SKM-1 (cell line): ENCODE data around the gene ZNF420.
"Not testable (repeated sequence)": the region's sequence is repeated elsewhere in the genome, so short reads cannot be mapped to it uniquely, and the experiment has no call there.

Experiments
- DNase-seq: peaks from one replicate; lab custom pipeline; 2025; ENCODE audit not compliant: unreplicated experiment; lab: John Stamatoyannopoulos, UW

Gene ZNF420

DNA sequence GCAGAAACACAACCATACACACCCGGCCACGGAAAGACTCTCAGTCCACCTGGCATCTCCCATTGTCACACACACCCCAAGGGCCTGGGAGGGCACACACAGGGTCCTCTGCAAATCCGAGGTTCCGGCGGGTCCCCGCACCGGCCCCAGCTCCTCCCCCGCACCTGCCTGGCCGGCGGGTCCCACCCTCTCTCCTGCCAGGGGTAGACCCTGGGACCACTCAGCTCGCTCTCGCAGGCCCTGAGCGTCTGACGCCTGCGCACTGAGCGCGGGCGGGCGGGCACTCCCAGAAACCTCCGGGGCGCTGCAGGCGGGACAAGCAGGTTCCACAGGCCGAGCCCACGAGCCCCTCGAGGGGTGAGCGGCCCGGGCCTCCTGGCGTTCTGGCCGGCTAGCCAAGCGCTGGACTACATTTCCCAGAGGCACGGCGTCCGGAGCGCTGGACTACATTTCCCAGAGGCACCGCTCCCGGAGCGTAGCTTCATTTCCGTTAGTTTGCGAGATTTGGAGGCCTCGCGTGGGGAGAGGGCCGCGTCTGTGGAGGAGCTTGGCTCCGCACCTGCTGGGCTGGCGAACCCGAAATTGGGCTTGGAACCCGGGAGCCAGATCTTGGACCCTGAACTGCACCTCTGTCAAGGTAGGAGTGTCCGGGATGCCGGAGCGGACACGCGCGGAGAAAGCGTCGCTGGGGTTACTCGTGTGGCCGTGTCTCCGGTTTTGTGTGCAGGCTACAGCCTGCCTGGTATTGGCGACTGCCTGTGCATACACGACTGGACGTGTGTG, at the start of gene ZNF420:
TSS of gene ZNF420 (plus strand) at position 500 of the 783 bp plus-strand sequence. CDS start 10,686 bp downstream, outside the sequence.
- peak; percentile 76 for DNase-seq

DNA sequence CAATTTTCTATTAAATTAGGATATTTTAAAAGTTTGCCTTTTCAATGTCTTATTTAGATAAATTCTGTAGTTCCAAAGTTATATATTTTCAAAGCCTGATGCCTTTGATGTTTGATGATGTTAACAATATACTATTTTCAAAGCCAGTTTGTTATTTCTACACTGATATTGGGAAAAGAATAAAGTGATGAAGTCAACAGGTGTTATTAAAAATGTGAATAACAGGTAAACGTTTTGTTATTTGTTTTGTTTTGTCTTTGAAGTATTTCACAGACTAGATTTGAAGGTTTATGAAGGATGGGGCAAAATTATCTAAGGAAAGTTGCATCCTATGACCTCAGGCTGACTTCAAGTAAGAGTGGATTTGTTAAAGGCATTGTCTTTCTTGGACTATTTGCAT, 33.1 kb upstream of the ZNF420 start:
- DNase-seq, result no peak

DNA sequence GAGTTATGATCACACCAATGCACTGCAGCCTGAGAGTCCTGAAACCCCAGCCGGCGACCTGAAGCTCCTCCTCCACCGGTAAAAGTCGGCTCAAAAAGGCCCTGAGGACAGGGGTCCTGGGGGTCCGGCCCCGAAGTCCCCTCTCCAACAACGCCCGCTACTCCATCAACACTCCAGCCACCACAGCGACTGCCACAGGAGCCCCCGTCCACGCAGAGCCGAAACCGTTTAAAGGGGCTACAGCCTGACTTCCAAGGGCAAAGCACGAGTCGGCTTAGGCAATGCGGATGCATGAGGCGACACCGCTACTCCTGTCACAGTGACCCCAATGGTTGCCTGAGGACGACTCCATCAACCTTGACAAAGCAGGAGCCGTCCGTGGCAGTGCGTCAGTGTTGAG, 22.9 kb upstream of the ZNF420 start:
- no peak for DNase-seq

DNA sequence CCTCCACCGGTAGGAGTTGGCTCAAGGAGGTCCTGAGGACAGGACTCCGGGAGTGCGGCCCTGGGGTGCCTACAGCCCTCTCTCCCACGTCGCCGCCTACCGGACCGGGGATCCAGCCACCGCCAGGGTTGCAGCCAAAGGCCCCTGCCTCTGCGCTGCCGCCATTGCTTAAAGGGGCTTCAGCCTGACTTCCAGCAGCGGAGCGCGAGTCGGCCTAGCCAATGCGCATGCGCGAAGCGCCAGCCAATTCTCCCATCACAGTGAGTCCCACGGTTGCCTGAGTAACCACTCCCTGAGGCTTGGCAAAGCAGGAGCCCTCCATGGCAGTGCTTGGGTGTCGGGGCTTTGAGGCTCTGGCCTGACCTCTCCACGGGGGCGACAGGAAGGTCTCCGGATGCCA, 21.5 kb upstream of the ZNF420 start:
- no peak for DNase-seq

DNA sequence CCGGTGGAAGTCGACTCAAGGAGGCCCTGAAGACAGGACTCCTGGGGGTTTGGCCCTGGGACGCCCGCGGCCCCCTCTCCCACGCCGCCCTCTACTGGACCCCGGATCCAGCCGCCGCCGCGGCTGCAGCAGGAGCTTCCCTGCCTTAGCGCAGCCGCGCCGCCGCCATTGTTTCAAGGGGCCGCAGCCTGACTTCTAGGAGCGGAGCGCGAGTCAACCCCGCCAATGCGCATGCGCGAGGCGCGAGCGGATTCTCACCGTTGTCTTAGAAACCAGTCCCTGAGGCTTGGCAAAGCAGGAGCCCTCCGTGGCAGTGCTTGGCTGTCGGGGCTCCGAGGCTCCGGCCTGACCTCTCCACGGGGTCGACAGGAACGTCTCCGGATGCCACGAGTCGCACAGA, 19.1 kb upstream of the ZNF420 start:
- no peak for DNase-seq

DNA sequence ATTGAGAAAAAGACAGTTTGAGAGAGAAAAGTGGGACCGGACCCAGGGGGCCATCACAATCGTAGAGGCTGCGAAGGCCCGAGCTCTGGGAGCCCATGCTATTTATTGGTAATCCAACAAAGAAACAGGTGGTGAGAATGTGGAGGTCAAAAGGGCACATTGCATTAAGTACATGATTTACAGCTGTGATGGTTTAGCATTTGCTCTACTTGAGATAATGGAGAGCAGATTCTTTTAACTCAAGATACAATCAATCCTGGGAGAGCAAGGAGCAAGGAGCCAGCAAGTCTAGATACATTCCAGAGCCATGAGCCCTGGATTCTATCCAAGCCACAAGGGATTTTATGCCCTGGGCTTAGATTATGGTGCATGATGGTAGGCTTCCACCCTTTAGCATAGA, 13.3 kb upstream of the ZNF420 start:
- DNase-seq, result not testable (repeated sequence)

DNA sequence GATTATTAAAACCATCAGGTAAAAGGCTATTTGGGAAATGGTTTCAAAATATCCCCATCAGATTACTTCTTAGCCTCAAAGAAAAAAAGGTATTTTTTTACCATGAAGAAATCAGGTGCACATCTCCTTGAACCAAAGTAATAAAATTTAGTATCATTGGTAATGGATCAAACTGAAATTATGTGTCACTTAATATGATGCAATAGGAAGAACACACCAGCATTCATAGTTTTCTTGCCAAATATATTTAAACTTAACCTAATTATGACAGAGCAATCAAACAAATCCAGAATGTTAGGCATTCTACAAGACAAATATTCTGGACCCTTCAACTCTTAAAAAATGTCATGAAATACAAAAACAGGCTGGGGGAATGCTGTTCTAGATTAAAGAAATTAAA, 4.1 kb upstream of the ZNF420 start:
- DNase-seq, result no peak

DNA sequence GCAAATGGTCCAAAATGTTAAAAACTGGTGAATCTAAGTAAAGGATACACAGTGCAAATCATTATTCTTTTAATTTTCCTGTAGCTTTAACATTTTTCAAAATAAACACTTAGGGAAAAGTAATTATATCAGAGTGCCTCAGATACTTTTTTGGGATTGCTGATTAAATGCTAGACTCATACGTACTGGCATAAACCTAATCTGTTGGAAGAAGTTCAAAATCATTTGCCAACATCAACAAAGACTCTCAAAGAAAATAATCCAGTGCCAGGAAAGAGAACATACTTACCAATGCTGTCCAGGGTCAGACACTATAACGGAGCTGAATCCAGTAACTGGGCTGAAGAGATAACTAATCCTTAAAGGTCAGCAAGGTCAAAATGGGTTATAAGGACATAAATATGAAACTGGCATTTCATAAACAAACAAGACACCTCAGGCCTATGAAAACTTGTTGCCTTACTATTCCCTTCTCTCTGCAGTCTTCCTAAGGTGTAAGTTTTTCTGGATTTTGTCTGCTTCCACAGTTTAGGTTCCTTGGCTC, 3.3 kb upstream of the ZNF420 start:
- no peak for DNase-seq

DNA sequence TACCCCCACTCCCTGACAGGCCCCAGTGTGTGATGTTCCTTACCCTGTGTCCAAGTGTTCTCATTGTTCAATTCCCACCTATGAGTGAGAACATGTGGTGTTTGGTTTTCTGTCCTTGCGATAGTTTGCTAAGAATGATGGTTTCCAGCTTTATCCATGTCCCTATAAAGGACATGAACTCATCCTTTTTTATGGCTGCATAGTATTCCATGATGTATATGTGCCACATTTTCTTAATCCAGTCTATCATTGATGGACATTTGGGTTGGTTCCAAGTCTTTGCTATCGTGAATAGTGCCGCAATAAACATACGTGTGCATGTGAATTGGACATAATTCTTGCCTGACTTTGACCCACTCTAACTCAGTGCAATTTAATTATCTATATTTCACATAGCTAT, 1.7 kb upstream of the ZNF420 start:
- DNase-seq, result not testable (repeated sequence)

DNA sequence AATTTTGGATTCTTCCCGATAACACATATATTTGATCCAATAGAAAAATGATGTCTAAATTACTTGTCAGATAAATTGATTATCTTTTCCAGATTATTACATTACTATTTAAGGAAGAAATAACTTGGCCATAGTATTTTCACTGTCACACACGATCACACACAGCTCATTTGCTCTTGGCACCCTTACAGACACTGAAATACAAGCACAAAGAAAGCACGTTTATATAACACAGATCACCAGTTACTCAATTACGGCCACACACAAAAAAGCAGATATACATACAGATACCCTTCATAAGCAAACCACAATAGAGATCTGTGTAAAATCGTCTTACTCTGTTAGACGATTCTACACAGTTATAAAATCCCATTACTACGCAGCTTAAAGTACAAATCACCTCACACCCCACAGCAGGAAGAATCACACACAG, 716 bp upstream of the ZNF420 start:
- no peak for DNase-seq

DNA sequence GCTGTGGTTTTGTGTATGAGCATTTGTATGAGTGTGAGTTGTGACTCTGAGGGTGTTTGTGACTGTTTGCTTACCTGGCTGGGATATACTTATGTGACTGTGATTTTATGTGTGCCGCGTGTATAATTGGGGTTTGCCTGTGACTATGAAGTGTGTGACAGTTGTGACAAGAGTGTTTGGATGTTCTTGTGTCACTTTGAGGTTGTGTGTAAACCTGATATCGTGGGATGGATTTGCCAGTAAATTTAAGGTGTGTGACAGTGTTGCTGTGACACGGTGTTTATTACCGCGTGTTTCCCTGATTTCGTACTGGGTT, 442 bp downstream of the ZNF420 start:
- no peak for DNase-seq

DNA sequence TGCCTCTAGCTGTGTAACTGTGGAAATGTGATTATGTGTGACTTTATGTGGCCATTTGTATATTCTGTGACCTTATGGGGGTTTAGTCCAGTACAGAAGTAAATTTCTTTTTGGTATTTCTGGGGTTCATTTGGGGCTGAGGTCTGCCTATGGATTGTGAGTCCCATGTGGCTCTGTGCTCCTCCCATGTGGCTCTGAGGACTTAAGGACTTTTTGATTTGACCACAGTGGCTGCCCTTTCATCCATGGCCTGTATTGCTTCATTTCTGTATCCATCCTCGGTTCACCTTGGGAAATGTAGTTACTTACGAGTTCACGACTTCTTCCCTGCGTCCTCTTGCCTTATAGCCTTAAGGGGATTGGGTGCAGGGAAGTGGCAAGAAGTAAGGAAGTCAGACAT, 1.0 kb downstream of the ZNF420 start:
- no peak for DNase-seq

DNA sequence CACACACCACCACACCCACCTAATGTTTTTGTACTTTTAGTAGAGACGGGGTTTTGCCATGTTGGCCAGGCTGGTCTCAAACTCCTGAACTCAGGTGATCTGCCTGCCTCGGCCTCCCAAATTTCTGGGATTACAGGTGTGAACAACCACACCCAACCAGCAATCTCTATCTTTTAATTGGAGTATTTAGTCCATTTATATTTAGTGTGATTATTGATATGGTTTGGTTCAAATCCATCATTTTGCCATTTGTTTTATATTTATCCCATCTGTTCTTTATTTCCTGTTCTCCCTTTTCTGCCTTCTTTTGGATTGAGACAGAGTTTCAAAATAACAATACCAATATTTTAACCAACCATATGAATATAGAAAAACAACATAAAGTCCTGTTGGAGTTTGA, 4.1 kb downstream of the ZNF420 start:
- no peak for DNase-seq

DNA sequence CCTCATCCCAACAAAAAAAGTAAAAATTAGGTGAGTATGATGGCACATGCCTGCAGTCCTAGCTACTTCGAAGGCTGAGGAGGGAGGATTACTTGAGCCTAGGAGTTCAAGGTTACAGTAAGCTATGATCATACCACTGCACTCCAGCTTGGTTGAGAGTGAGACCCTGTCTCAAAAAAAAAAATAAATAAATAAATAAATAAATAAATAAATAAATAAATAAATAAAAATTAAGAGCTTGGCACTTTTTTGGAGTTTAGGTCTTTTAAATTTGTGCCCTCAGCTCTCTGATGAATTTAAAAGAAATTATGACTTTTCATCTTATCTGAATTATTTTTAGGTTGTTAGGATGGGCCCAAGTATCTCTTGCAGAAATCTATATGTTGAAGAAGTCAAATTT, 8.9 kb downstream of the ZNF420 start:
- no peak for DNase-seq

DNA sequence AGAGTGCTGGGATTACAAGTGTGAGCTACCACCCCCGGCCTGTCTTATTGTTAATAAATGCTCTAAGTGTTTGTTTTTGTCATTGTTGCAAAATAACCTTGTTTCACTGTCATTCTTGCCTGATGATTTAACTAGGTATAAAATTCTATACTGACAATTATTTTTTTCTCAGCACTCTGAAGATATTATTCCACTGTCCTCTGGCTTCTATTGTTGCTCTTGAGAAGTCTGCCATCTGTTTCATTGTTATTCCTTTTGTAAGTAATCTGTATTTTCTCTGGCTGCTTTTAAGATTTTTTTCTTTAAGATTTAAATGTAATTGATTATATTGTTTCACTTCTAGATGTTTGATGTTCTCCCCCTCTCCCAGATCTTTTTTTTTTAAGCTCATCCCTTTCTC, 17.6 kb downstream of the ZNF420 start:
- DNase-seq, result no peak

DNA sequence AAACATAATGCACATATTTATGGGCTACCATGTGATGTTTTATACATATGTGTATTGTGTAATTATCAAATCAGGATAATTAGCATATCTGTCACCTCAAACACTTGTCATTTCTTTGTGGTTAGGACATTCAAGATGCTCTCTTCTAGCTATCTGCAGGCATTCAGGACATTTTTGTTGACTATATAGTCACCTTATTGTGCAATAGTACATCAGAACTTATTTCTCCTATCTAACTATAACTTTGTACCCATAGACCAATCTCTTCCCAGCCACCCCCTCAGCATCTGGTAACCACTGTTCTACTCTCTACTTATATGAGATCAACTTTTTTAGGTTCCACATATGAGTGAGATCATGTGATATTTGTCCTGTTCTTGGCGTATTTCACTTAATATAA, 20.3 kb downstream of the ZNF420 start:
- DNase-seq, result no peak

DNA sequence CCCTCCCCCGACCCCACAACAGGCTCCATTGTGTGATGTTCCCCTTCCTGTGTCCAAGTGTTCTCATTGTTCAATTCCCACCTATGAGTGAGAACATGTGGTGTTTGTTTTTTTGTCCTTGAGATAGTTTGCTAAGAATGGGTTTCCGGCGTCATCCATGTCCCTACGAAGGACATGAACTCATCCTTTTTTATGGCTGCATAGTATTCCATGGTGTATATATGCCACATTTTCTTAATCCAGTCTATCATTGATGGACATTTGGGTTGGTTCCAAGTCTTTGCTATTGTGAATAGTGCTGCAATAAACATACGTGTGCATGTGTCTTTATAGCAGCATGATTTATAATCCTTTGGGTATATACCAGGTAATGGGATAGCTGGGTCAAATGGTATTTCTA, 25.9 kb downstream of the ZNF420 start:
- DNase-seq, result not testable (repeated sequence)

DNA sequence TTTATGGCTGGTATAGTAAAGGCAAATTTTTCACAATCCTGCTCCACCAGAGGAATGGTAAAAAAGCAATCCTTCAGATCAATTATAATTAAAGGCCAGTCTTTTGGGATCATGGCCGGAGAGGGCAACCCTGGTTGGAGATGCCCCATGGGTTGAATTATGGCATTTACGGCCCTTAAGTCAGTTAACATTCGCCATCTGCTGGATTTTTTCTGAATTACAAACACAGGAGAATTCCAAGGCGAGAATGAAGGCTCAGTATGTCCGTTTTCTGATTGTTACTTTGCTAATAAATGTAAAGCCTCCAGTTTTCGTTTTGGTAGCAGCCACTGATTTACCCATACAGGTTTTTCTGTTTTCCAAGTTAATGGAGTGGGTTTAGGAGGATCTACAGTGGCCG, 33.5 kb downstream of the ZNF420 start:
- DNase-seq, result not testable (repeated sequence)

DNA sequence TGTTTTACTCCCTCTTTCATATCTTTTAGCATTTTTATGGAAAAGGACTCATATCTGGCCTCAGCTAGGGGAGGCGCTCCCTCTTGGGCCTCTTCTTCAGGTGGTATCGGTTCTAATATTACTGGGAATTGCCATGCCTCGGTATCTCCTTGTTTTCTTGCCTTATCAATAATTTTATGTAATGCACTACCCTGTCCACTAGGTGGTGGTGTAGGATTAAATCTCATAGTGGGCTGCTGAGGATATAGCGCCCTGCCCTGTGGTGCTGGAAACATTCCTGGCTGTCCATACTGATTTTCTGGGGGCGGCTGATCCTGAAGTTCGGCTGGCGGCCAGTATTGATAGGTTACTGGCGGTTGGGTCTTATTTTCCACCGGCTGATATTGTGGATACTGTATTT, 35.8 kb downstream of the ZNF420 start:
- no peak for DNase-seq

DNA sequence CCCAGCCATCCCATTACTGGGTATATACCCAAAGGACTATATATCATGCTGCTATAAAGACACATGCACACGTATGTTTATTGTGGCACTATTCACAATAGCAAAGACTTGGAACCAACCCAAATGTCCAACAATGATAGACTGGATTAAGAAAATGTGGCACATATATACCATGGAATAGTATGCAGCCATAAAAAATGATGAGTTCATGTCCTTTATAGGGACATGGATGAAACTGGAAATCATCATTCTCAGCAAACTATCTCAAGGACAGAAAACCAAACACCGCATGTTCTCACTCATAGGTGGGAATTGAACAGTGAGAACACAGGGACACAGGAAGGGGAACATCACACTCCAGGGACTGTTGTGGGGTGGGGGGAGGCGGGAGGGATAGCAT, 43.9 kb downstream of the ZNF420 start:
- not testable (repeated sequence) for DNase-seq

DNA sequence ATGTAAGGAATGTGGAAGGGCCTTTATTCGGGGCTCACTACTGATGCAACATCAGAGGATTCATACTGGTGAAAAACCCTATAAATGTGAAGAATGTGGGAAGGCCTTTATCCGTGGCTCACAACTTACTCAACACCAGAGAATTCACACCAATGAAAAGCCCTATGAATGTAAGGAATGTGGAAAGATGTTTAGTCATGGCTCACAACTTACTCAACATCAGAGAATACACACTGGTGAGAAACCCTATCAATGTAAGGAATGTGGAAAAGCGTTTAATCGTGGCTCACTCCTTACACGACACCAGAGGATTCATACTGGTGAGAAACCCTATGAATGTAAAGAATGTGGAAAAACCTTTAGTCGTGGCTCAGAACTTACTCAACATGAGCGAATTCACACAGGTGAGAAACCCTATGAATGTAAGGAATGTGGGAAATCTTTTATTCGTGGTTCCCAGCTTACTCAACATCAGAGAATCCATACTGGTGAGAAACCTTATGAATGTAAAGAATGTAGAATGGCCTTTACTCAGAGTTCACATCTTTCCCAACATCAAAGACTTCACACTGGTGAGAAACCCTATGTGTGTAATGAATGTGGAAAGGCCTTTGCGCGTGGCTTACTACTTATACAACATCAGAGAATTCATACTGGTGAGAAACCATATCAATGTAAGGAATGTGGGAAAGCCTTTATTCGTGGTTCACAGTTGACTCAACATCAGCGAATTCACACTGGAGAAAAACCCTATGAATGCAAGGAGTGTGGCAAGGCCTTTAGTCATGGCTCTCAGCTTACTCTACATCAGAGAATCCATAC, 50.0 kb downstream of the ZNF420 start:
- no peak for DNase-seq

DNA sequence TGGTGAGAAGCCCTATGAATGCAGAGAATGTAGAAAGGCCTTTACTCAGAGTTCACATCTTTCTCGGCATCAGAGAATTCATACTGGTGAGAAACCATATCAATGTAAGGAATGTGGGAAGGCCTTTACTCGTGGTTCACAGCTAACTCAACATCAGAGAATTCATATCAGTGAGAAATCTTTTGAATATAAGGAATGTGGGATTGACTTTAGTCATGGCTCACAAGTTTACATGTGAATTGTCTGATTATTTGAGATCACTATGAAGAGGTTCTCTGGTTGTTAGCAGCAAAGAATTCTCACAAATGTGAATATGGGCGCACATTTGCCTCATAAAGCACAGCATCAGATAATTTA, 50.6 kb downstream of the ZNF420 start:
- DNase-seq, result no peak
